T-helper 1 cell treated with Interleukin-12 subunit alpha and Interleukin-12 subunit beta and Interleukin-4 antibody, amounts not matched to agents 30 ng/mL and 1 ng/mL, for 36 hours (primary cell): ENCODE measurements around the gene IVD. TPM values are rescaled to one million over a fixed set of nuclear protein-coding genes. Genes with fewer than 3 reads are reported as not detected.

Source experiments
- intact Hi-C: fragments of 100-400 bp; cut with micrococcal nuclease; formaldehyde crosslinking; loops from one replicate; pipeline ENCODE4 v1.15.1; 2024
- total RNA-seq: library from RNA; stranded (reverse); gene quantifications from 2 replicates; pipeline ENCODE4 v1.2.3, GENCODE V29; 2022

Gene IVD
- total RNA-seq, 1 donor from 2014 or later, result 39.0 TPM

DNA sequence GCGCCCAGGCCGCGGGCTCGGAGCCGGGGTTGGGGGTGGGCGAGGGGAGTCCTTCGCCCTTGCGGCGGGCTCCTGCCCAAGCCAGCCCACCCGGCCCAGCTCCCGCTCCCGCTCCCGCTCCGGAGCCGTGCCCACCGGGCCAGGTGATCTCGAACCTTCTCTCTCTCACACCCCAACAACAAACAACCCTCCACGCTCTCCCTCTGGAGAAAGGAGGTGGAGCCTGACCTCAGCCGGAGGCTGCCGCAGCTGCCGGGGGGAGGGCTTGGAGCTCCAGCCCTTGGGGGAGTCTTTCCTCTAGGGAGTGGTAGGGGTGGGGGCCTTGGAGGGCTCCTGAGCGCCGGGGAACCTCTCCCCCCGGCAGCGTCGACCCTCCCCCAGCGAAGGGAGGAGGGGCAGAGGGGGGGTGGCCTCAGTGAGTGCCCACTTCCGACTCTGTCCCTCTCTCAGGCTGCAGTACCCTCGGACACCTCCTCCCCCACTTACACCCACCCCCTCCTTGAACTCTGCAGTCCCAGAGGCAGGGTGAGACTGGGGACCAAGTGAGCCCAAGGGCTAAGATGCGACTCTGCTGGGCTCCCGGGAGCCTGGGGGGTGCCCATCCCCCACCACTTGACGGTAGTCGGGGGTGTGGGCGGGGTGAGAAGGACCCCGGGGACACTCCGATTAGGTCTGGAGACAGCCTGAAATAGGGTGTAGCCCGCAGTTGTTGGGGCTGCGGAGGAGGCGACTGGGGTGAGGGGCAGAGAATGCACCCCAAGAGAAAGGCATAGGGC is 30.7 kb downstream of the IVD start:
- intact Hi-C loops, result loop anchor here (10.0 kb wide), 1 partner anchor 652 kb away; the partner anchor contains the start of gene FSIP1

GRCh38 chr15:40436892-40437751 is 31.5 kb downstream of the IVD start:
- intact Hi-C loops, result loop anchor here (10.0 kb wide), 1 partner anchor 652 kb away; the partner anchor contains the start of gene FSIP1

DNA sequence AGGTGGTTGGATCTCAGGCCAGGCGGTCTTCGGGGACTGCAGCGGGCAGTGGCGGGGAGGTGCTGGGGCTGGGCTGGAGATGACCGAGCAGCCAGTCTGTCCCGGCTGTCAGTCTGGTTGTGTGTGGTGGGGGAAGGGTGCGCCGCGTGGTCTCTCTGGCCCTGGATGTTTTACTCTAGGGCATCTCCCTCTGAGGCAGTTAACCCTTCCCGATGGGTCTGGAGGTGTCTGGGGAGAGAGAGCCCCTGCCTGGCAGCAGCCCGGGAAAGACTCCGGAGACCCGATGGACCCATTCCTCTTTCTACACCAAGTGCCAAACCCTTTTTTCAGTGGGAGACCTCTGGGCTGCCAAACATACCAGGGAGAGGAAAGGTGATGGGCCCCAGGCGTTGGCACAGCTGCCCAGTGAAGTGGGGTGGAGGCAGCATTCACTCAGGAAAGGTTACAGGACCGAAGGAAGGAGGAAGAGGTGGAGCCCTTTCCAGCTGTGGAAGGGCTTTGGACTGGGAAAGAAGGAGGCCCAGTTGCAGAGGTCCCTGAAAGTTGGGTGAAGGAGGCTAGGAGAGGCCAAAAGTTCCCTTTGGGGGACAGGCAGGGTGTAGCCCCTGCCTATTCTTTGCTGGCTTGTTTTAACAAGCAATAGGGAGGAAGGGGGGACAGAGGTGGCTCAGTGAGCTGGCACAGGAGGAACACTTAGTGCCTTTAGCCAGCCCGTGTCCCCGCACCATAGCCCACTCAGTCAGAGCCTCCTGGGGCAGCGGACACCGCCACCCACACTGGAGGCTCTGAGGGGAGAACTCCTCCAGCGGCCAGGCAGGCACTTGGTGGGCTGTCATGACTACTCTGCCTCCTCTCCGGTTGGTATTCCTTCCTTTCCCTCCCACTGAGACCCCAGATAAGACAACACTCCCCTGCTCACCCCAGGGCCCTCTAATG is 32.4 kb downstream of the IVD start:
- intact Hi-C loops, result loop anchor here (10.0 kb wide), 1 partner anchor 653 kb away; the partner anchor contains the start of gene FSIP1

DNA sequence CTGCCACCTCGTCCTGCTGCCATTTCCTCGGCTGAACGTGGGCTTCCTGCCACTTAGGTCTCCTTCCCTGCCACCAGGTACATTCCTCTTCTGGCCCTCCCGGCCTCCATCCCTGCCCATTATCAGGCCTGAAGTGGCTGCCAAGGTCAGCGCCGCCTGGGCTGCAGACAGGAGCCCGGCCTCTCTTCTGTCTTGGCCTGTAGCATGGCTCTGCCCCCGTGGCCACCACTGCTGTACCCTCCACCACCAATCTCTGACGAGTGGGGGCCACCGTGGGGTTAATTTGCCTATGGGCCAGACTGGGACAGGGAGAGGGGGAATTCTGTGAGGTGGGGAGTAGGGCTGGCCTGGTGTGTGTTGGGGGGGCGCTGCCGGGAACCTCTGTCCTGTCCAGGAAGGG is 33.1 kb downstream of the IVD start:
- intact Hi-C loops, result loop anchor here (10.0 kb wide), 1 partner anchor 654 kb away; the partner anchor contains the start of gene FSIP1

DNA sequence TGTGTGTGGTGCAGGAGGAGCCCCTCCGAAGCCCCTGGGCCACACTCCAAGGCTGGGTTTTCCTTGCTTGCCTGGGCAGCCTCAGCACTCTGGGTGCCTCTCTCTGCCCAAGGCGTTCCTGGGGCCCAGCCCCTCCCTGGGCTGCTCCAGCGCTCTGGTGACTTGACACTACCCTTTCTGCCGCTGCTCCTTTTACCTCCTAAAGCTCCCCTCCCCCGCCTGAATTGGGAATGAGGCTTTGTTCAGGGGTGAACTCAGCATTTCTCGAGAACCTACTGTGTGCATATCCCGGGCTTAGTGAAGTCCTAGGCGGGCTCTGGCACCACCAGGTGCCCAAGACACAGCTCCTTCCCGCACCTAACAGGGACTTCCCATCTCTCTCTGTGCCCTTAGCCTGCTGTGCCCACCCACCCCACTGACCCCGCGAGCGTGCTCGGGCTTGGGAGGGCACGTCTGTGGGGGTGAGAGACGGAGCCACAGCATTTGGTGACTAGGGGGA is 33.9 kb downstream of the IVD start:
- intact Hi-C loops, result loop anchor here (10.0 kb wide), 1 partner anchor 655 kb away; the partner anchor contains the start of gene FSIP1

DNA sequence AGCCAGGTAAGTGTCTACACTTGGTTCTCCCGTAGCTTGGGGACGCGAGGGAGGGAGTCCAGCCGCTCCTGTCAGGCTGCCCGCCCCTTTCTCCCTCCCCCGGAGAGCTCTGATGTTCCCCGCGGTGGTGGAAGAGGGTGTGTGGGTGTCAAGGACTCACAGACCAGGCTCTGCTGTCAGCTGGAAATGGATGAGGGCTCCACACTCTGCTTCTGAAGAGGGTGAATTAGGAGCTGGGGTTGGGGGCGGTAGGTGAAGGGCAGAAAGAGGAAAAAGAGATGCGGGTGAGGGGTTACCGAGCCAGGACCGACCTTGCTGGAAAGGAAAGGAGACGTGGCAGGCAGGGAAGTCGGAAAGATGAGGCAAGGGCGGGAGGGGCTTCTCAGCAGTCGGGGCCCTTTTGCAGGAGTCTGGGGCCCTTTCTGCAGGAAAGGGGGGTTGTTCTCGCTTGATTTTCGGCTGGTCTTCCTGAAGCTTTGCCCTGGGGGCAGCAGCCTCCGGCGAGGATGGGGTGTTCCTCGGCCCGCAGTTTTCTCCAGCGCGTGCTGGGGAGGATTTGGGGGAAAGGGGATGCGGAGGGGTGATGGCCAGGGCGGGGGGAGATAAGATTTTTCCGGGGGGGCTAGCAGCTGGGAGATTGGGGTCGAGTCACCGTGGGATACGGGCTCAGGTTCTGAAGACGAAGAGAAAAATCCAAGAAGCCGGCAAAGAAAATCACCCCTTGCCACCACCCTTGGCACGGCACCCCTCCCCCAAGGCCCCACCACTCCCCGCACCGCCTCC is 34.6 kb downstream of the IVD start:
- intact Hi-C loops, result loop anchor here (1.0 to 10.0 kb wide), 7 partner anchors 14 to 655 kb away; partner anchors contain the start of genes BUB1B, FSIP1, INAFM2 and RPUSD2

DNA sequence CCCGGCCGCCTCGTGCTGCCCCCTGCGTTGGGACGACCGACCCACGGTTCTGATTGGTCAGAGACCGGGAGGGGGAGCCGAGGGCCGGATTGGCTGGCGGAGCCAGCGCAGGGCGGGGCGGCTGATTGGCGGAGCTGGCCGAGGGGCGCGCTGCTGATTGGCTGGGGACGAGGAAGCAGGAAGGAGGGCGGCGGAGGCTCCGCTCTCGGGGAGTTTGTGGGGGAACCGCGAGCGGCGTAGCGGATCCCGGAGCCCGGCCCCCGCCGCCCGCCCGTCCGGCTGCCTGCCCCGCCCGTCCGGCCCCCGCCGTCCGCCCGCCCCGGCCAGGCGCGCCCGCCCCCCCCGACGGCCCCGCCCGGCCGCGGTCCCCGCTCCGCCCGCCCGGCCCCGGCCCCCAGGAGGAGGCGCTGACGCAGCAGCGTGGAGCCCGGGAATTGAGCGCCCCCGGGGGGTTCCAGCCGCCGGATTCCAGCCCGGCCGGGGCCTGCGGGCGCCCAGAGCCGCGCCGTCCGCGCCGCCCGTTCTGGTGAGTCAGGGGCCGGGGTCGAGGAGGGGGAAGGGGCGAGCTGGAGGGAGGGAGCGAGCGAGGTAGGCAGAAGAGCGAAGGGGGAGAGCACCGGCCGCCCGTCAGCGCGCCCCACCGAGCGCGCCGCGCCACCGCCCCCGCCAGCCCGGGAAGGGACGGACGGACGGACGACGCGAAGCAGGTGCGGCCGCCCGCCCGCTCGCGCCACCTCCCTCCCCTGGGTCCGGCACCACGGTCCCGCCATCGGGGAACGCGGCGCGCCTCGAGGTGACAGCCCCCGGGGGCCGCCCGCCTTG is 35.4 kb downstream of the IVD start, which contains the start of gene BAHD1:
Gene BAHD1 (plus strand): TSS at position 211 of the 822 bp plus-strand sequence. CDS start 17,512 bp downstream, outside the sequence.
- intact Hi-C loops, result loop anchor here (1.0 to 5.0 kb wide), 6 partner anchors 13 to 279 kb away; partner anchors contain the start of genes BUB1B, INAFM2 and RPUSD2

GRCh38 chr15:40441565-40442531 is 36.3 kb downstream of the IVD start:
- intact Hi-C loops, result loop anchor here (1.0 to 5.0 kb wide), 2 partner anchors 29 to 280 kb away; partner anchors contain the start of gene BUB1B

DNA sequence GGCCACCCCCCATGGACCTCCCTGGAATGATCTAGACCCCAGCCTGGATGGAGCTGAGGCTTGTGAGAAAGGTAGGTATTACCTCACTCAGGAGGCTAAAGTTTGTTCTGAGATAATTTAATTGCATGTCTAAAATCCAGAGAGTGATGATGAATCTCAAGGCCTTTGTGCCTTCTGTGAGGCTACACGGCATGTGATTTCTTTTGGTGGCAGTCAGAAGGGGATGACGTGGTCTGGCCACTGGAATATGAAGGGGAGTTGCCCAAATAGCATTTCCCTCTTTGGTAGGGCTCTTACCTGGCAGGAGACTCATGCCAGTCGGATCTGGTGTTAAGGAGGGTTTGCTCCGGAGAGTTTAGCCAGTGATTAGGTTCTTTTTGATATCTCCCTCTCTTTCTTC is 37.7 kb downstream of the IVD start:
- intact Hi-C loops, result loop anchor here (5.0 kb wide), 1 partner anchor 281 kb away; the partner anchor contains the start of gene BUB1B

- intact Hi-C loops, result loop anchor here (5.0 kb wide), 1 partner anchor 282 kb away; the partner anchor contains the start of gene BUB1B
Measured at GRCh38 chr15:40443846-40444245, 38.3 kb downstream of the IVD start.

DNA sequence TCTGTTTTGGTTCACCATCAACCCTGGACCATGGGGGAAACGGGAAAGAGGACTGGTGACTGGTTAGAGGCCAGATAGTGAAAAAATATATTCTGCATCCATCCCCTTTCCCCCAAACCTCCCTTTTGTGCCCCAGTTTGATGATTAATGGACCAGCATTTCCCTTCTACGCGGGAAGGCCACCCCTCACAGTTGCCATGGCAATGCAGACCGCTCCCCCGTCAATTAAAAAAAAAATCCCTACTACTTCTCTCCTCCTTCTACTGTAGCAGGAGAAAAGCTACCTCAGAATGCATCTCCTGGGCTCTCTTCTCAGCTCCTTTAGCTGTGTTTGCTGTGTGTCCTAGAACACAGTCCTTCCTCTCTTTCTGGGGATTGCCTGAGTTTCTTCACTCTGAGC is 39.1 kb downstream of the IVD start:
- intact Hi-C loops, result loop anchor here (5.0 kb wide), 1 partner anchor 282 kb away; the partner anchor contains the start of gene BUB1B

- intact Hi-C loops, result no loop called here
Measured at GRCh38 chr15:40445421-40445922, 39.9 kb downstream of the IVD start.

DNA sequence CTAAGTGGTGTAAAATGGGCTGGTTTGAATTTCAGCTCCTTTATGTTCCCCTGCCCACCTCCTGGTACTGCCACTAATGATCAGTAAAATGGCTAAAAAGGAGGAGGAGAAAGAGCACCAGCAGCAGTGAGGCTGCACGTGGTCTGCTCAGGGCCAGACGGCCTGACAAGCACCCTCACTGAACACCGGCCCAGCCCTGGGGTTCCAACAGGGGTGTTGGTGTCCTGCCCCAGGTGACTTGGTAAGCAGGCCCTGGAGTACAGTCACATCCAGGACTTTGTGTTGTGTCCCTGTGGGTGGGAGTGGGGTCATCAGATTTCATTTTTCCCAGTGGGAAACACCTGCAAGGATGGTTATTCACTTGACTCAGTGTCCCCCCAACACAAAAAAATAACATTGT is 40.5 kb downstream of the IVD start:
- intact Hi-C loops, result no loop called here

DNA sequence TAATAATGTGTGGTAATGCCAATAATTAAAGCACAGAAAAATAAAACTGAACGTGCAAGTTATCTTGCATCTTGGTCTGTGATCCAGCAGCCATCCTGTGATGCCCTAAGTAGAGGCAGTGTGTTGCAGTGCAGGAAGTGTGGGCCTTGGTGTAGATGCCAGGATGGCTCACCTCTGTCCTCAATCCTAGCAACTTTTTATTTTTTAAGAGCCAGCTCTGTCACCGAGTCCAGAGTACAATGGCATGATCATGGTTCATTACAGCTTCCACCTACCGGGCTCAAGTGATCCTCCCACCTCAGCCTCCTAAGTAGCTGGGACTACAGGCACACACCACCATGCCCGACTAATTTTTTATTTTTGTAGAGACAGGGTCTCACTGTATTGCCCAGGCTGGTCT is 42.8 kb downstream of the IVD start:
- intact Hi-C loops, result no loop called here

GRCh38 chr15:40449275-40449674 is 43.7 kb downstream of the IVD start:
- intact Hi-C loops, result no loop called here

DNA sequence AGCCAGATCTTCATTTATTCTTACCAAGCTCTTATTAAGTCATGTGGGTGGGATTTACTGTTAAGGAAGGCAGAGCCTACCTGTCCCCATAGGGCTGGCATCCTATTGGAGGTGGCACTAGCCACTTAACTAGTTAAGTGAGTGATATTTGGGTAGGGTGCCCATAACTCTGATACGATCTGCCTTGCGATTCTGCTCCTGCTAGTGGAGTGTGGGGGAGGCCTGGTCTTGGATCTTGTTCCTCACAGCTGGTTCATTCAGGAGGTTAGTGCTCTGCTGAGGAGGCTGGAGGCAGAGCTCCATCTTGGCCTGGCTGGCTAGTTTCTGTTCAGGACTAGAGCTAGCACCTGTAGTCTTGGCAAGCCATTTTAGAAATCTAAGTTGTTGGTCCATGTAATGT is 44.5 kb downstream of the IVD start:
- intact Hi-C loops, result no loop called here
